HG02870 (cell line): Measurements from ENCODE around the gene MCM8.

Source experiments
- ATAC-seq: cut with Tn5 transposase; IDR thresholded peaks from one replicate; pipeline ENCODE4 v1.9.1; 2021; ENCODE audit warnings: mild to moderate bottlenecking, moderate library complexity; ENCODE audit not compliant: unreplicated experiment

The MCM8 gene

DNA sequence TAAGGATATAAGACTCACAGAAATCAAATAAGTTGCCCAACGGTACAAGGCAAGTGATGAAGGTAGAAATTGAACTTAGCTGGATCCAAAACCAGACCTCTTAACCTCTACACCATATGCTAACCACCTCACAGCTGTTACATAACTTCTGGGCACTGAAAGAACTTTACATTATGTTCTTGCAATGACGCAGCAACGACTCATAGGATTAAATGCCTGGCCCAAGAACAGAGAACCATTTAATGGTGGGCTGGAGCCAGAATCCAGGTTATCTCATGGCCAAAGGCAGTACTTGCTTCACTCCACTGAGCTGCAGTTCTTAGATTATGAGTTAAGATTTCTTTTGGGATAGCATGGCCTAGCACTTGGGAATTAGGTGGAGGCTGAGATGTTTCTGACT, 4.5 kb upstream of the MCM8 start:
- no peak for ATAC-seq

DNA sequence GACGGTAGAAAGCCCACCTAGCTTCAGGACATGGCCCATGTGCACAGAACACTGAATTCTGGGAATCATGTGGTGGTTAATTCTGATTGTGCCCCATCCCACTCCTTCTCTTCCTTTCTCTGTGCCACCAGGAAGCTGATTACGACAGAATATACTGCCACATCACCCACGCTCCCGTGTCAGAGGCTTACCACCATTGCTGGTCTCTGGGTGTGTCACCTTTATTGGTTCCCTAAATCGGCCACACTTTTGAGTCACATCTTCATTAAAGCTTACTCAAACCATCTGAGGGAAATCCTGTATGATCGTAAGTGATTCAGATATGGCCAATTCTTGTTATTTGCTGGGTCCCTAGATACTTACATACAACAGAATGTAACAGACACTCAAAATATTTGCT, 3.2 kb upstream of the MCM8 start:
- no peak for ATAC-seq

DNA sequence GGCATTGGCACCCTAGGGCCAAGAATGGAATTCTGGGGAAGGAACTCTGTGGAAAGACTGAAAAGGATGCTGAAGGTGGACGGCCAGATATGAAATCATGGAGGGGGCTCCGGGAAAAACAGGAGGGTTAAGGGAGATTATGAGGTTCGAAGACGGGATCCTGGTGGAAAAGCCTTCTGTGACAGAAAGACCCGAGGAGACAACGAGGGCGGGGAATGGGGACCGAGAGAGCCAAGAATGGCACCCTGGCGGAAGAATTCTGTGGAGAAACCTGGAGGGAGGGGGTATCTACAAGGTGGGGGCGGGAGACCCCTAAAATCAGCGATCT, 545 bp upstream of the MCM8 start:
- peak; percentile 2 for ATAC-seq

DNA sequence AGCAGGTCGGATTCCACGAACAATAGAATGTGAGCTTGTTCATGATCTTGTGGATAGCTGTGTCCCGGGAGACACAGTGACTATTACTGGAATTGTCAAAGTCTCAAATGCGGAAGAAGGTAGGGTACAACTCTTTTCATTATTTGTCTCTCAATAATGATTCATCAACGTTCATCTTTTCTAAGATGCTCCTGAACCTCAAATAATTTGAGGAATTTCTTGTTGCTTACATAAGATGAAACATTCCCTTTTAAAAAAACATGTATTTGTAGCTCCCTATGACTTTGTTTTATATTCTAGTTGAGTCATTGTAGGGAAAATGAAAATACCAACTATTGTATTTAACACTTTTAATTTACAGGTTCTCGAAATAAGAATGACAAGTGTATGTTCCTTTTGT, 17.0 kb downstream of the MCM8 start:
- no peak for ATAC-seq

DNA sequence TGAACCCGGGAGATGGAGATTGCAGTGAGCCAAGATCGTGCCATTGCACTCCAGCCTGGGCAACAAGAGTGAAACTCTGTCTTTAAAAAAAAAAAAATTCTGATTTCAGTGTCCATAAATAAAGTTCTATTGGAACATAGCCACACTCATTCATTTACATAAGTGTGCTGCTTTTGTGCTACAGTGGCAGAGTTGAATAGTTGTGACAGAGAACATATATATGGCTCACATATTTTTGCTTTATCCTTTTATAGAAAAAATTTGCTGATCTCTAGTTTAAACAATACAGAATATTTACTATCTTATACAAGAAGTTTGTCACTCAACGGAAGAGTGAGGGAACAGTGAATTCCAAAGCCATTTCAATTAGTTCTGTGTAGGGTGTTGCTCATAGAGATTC, 18.0 kb downstream of the MCM8 start:
- no peak for ATAC-seq

DNA sequence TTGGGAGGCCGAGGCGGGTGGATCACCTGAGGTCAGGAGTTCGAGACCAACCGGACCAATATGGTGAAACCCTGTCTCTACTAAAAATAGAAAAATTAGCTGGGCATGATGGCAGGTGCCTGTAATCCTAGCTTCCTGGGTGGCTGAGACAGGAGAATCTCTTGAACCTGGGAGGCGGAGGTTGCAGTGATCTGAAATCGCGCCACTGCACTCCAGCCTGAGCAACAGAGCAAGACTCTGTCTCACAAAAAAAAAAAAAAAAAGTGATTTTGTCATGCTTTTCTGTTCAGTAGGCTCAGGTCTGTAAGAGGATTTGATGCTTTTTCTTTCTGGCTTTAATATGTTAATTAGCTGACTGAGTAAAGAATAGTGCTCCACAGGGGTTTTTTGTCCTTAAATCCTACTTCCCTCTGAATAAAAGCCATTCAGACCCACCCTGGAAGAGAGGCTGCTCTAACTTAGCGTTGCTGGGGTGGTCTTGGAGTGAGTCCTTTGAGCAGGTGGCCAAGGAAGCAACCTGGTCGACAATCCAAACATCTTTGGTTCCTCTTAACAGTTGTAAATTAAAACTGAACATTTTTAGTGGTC, 19.0 kb downstream of the MCM8 start:
- ATAC-seq, result no peak

DNA sequence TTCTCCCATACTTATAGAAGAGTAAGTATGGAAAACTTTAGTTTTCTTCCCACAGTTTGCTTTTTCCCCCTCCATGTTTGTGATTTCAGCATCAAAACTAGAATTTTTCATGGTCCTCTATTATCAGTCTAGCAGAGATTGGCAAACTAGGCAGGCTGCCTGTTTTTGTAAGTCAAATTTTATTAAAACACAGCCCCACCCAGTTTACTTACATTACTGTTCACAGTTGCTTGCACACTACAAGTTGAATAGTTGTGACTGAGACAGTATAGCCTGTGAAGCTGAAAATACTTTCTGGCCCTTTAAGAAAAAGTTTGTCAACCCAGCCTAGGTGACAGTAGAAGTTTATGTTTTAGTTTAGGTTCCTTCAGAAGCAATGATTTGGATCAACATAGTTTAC, 19.5 kb downstream of the MCM8 start:
- no peak for ATAC-seq

DNA sequence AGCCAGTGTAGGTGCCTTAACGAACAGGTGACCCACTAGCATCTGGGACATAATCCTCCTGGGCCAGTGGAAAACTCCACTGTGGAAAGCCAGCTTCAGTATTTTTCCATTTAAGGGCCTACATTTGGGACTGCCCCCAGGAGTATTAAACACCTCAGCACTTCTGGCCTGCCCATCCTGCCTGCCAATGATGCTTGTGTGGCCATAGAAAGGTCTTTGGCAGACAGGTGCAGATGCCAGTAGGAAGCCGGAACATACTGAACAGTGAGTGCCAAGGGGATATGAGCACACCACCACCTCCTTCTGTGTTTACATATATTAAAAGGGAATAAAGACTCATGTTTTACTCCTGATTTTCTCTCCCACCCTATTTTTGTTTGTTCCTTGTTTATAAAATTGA, 19.9 kb downstream of the MCM8 start:
- no peak for ATAC-seq

DNA sequence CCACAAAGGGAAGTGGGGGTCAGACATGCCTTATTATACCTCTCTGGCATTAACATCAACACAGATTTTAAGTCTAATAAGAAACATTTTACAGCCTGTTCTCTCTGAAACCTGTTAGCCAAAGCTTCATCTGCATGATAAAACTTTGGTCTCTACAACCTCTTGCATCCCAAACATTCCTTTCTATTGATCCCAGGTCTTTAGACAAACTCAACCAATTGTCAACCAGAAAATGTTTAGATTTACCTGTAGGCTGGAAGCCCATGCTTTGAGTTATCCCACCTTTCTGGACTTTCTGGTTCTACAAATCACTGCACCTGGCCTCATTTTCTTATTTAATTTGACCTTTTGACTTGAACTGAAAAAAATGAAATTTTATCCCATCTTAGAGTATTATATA, 20.8 kb downstream of the MCM8 start:
- no peak for ATAC-seq

DNA sequence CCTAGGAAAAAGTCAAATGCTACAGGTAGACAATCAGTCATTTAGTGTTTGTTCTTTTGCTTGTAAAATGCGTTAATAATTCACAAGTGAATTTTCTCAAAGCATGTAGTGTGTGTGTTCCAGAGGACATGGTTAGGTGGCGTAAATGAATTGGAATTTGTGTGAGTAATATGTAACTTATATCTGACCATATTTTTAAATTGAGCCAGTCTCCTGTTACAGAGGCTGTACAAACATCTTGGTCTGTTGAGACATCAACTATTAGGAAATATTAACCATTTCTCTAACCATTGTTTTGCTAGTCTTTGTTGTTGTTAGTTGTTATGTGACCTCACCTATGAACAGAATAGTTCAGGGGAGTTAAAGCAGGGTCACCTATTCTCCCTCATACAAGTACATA, 22.7 kb downstream of the MCM8 start:
- ATAC-seq, result no peak

DNA sequence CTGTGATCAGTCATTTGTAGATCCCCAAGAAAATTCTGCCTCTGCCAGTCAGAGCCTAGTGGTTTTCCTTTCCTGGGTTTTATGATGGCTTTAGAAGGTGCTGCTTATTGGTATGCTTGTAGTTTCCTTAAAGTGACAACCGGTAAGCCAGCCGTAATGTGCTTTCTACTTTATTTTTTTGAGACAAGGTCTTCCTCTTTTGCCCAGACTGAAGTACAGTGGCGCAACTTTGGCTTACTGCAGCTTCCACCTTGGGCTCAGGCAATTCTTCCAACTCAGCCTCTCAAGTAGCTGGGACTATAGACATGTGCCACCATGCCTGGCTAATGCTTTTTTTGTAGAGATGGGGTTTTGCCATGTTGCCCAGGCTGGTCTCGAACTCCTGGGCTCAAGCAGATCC, 23.5 kb downstream of the MCM8 start:
- ATAC-seq, result no peak

DNA sequence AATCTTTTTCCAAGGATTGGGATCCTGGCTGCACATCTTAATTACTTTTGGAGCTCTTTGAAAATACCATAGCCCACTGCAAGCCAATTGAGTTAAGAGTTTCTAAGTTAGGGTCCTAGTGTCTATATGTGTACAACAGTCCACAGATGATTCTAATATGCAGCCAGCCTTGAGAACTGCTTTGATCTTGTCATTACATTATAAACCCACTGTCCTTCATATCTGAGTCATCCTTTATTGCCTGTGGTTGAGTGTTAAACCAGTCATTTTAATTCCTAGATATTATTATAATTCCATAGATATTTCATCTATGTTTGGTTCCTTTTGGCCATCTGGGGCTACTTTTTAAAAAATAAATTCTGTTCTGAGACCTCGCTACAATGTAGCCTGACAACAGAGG, 24.1 kb downstream of the MCM8 start:
- ATAC-seq, result no peak

DNA sequence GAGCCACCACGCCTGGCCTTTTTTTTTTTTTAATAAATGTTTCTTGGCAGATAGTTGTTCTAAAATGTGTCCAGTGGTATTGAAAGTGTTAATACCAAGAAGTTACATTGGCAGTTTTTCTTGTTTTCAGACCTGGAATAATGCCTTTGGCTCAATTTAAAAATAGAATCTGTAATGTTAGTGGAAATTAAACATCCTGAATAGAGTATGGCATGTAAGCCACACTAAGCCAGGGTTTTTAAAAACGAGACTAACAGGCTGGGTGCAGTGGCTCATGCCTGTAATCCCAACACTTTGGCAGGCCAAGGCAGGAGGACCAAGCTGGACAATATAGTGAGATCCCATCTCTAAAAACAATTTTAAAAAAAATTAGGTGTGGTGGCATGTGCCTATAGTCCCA, 25.3 kb downstream of the MCM8 start:
- no peak for ATAC-seq

DNA sequence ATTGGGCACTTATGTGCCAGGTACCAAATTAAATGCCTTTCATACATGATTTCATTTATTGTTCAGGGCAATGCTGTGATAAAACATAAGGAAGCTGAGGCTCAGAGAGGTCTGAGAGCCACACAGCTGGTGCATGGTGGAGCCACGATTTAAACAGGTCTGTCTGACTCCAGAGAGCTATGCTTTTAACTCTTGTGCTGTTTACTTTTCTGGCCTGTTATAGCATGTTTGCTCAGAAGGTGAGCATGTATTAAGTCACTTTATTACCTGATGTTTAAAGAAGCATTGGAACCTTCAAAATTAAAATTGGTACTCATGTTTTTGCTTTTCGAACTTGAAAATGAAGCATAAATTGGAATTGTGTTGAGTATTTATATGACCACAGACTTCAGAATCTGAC, 26.8 kb downstream of the MCM8 start:
- no peak for ATAC-seq

DNA sequence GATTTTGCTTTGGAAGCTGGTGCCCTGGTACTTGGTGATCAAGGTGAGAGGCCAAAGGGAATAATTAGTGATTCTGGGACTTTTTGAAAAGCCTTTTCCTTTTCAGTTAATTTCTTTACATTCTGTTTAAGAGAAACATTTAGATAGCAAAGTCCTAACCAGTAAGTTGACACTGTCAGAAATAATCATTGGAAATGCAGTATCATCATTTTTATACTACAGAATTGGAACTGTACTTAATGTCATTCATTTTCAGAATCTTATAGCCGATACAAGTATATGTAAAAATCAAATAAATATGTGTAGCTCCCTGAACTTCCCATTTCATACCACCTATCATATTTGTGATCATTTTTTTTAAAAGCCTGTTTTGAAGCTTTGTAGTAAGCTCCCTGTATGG, 27.5 kb downstream of the MCM8 start:
- ATAC-seq, result no peak

DNA sequence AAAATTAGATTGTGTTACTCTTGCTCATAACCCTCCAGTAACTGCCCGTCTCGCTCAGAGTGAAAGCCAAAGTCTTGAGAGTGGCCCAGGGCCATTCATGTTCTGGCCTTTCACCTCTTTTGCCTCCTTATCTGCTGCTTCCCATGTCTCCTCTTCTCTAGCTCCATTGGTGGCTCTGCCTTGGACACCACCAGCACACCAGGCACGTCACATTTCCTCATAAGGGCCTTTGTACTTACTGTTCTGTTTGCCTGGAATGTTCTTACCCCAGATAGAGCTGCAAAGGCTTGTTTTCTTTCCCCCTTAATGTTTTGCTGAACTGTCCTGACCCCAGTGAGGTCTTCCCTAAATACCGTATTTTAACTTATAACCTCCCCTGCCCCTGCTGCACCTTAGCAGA, 29.3 kb downstream of the MCM8 start:
- no peak for ATAC-seq

DNA sequence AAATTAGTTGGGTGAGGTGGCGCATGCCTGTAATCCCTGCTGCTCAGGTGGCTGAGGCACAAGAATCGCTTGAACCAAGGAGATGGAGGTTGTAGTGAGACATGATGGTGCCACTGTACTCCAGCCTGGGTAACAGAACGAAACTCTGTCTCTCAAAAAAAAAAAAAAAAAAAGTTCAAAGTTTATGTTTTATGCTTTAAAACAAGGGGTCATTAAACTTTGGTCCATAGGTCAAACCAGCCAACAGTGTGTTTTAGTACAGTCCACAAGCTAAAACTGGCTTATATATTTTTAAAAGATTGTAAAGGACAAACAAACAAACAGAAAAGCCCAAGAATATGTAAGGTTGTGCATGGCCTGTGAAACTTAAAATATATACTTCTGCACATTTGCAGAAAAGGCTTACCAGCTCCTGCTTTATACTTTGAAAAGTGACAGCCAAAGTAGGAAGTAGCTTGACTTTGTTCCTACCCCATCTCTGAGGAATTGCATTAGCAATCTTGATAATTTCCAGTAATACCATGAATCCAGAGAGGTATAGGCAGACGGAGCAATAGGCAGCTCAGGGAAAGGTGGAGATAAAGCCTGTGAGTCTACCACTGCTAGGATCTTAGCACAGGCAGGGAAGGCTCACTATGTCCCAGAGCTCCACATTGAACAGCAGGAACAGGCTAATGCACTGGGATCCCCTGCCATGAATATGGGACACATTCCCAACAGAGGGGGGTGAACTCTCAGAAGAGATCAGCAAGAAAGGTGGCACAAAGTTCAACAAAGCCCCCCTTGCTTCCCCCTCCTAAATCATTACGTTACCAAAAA, 30.5 kb downstream of the MCM8 start:
- ATAC-seq, result no peak

DNA sequence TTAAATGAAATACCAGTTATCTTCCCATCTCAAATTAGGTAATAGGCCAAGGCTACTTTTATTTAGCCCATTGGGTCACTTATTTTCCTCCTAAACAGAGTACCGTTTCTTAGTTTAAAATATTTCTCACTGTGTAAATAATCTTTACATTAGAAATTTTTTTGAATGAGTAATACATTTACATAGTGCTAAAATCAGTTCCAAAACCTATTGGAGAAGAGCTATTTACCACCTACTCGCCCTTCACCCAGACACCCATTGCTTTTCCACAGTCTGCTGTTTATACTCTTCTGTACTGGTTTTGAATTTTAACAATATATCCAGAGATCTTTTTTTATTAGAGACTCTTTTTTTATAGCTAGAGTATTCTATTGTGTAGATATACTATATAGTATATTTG, 36.9 kb downstream of the MCM8 start:
- no peak for ATAC-seq

DNA sequence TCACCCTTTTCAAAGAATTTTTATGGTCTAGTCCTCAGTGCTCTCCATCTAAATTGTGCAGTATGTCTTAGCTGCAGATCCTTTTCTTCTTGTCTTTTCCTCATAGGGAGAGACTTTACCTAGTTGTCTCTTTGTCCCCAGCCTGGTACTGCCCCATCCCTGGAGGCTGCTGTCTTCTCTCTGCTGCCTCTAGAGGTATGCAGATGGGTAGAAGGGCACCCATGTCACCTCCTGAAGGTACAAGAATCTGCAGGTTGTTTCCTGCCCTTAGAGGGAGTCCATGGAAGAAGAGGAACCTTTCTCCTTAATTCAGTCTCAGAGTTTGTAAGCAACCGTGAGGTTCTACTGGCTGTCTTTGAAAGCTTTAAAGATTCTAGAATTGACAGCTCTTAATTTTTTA, 39.1 kb downstream of the MCM8 start:
- ATAC-seq, result no peak

DNA sequence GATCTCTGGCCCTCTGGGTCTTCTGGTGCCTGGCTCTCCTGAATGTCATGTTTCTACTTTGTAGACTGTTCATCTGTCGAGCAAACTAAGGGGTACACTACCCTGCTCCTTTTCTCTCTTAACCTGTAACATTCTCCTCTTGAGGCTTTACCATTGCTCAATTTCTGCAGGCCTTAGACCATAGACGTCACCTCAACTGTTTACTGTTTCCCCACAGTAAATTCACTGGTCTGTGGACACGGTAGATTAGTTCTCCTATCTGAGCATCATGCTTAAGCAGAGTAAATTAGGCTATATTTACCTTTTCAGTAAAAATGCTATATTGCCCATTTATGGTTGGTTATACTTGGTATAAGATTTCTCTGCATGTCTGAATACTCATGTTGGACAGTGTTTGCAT, 40.5 kb downstream of the MCM8 start:
- no peak for ATAC-seq

DNA sequence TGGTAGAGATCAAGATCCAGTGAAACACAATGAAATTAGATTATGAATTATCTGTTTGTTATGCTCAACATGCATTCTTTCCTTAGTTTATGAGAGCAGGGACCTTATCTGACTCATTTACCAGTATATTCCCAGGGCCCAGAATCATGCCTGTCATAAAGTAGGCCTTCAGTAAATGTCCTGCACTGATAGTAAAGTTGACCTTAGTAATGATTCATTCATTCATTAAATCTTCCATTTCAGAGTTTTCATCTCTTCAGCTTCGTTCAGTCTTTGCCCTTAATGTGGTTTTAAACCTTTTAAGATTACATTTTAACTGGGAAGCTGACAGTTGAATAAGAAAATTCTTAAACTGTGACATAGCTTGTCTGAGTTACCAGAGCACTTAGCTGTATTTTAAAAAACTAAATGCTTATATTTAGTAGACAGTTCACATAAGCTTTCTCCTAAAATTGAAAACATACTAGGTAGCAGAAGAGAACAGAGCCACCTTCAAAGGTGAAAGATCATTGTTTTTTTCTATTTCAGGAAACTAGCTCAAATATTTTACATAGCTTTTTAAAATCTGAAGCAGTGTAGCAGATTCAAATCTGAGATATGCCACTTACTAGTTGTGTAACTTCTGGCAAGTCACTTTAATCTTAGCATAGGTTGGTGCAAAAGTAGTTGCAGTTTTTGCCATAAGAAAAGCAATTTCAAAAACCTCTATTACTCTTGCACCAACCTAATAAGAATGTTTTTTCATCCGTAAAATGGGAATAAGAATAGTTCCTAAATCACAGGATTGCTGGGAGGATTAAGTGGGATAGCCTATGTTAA, 41.4 kb downstream of the MCM8 start:
- ATAC-seq, result no peak

DNA sequence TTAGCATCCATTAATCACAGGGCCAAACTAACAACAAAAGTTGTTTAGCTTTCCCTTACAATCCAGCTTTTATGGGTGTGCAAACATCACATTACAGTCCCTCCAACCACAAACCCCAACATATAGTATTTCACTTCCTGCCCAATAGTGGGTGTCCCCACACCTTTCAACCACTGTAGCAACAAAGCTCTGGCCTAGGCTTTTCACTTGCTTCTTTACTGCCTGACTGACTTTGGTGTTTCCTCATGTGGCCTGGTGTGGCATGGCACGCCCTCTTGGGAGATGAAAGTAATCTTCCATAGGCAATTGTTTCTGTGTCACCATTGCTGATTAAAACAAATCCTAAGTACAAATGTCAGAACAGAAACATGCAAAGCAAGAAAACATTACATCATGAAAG, 46.3 kb downstream of the MCM8 start:
- peak; percentile 96 for ATAC-seq
